Skin epidermis (tissue), 12 donors: Measurements from ENCODE around the gene ALDH5A1.
"Not testable (repeated sequence)": the region's sequence is repeated elsewhere in the genome, so short reads cannot be mapped to it uniquely, and the experiment has no call there.

Experiments used
- H3K27ac ChIP-seq, 21 experiments: fragments of 200-600 bp; sonication (generic) in 11 of 21; one replicate each; pipeline ENCODE4 v1.5.0; 2020; ENCODE audit warnings: mild to moderate bottlenecking in 3 of 21, inconsistent platforms in 2 of 21, moderate library complexity in 2 of 21
- H3K4me3 ChIP-seq, 7 experiments: fragments of 200-600 bp; sonication (generic) in 2 of 7; one replicate each; pipeline ENCODE4 v1.5.0; 2020; ENCODE audit warnings: inconsistent platforms in 2 of 7, mild to moderate bottlenecking in 2 of 7, moderate library complexity in 1 of 7

The ALDH5A1 gene

GRCh38 chr6:24481449-24481848 lies 13.3 kb upstream of the ALDH5A1 start:
- Histone ChIP-seq H3K4me3 (no peak overlapping the region), H3K27ac (no peak overlapping the region)

- no peak overlapping the region for H3K27ac ChIP-seq
- H3K4me3 ChIP-seq, result no peak overlapping the region
Measured at GRCh38 chr6:24484657-24485323, 10.0 kb upstream of the ALDH5A1 start.

GRCh38 chr6:24486065-24486464 lies 8.7 kb upstream of the ALDH5A1 start:
- Histone ChIP-seq H3K27ac (no peak overlapping the region), H3K4me3 (no peak overlapping the region)

GRCh38 chr6:24489470-24489869 lies 5.3 kb upstream of the ALDH5A1 start, which contains the start of gene GPLD1:
Gene GPLD1, minus strand, starts transcription at chr6:24489578. Its CDS starts 67 bp downstream, at chr6:24489511.
- Histone ChIP-seq H3K27ac (no peak within 1 kb of the TSS), H3K4me3 (no peak within 1 kb of the TSS)

- no peak overlapping the region for H3K4me3 ChIP-seq
Measured at GRCh38 chr6:24489881-24490280, 4.9 kb upstream of the ALDH5A1 start.

GRCh38 chr6:24490948-24491347 lies 3.8 kb upstream of the ALDH5A1 start:
- Histone ChIP-seq H3K4me3 (no peak overlapping the region), H3K27ac (no peak overlapping the region)

More at GRCh38 chr6:24489881-24490280, 4.9 kb upstream of the ALDH5A1 start:
- H3K27ac ChIP-seq, result no peak overlapping the region

GRCh38 chr6:24492475-24492874 lies 2.3 kb upstream of the ALDH5A1 start:
- no peak overlapping the region for H3K4me3 ChIP-seq
- H3K27ac ChIP-seq, result no peak overlapping the region

- H3K27ac ChIP-seq, result peak overlapping the region in 18 of 21 experiments; percentile 15 to 83 (median 69)
Measured at GRCh38 chr6:24493945-24494820, 586 bp upstream of the ALDH5A1 start.

GRCh38 chr6:24497254-24497970 lies 2.6 kb downstream of the ALDH5A1 start:
- no peak overlapping the region for H3K4me3 ChIP-seq
- no peak overlapping the region for H3K27ac ChIP-seq

More at GRCh38 chr6:24493945-24494820, 586 bp upstream of the ALDH5A1 start:
- H3K4me3 ChIP-seq, result peak overlapping the region; percentile 43 to 74 (median 59)

GRCh38 chr6:24500683-24501082 lies 5.9 kb downstream of the ALDH5A1 start:
- H3K4me3 ChIP-seq, result no peak overlapping the region
- no peak overlapping the region for H3K27ac ChIP-seq

GRCh38 chr6:24501374-24501773 lies 6.6 kb downstream of the ALDH5A1 start:
- Histone ChIP-seq H3K27ac (no peak overlapping the region), H3K4me3 (no peak overlapping the region)

- no peak overlapping the region for H3K27ac ChIP-seq
- no peak overlapping the region for H3K4me3 ChIP-seq
Measured at GRCh38 chr6:24501914-24502313, 7.1 kb downstream of the ALDH5A1 start.

- Histone ChIP-seq H3K27ac (no peak overlapping the region), H3K4me3 (no peak overlapping the region)
Measured at GRCh38 chr6:24504287-24504648, 9.5 kb downstream of the ALDH5A1 start.

GRCh38 chr6:24504649-24505586 lies 10.1 kb downstream of the ALDH5A1 start:
- H3K27ac ChIP-seq, result peak overlapping the region in 5 of 21 experiments; percentile 18 to 56 (median 30)
- no peak overlapping the region for H3K4me3 ChIP-seq

GRCh38 chr6:24506814-24507520 lies 12.2 kb downstream of the ALDH5A1 start:
- no peak overlapping the region for H3K27ac ChIP-seq
- no peak overlapping the region for H3K4me3 ChIP-seq

- not testable (repeated sequence) for H3K4me3 ChIP-seq, H3K27ac ChIP-seq
Measured at GRCh38 chr6:24511976-24512375, 17.2 kb downstream of the ALDH5A1 start.

GRCh38 chr6:24513602-24514001 lies 18.8 kb downstream of the ALDH5A1 start:
- Histone ChIP-seq H3K27ac (no peak overlapping the region), H3K4me3 (no peak overlapping the region)

GRCh38 chr6:24517659-24518543 lies 23.1 kb downstream of the ALDH5A1 start:
- Histone ChIP-seq H3K4me3 (no peak overlapping the region), H3K27ac (peak overlapping the region in 2 of 21 experiments; percentile 2 to 68)
